GM06990 (cell line): ENCODE measurements around the gene TADA2B.

Experiments used
- DNase-seq: peaks from one replicate; pipeline ENCODE4 v3.0.0-alpha.2; 2011; ENCODE audit not compliant: insufficient read length; ENCODE audit errors: extremely low read depth
- H3K27me3 ChIP-seq: replicated peaks from 2 replicates; pipeline ENCODE4 v1.6.0; 2011; ENCODE audit warnings: low read length; ENCODE audit not compliant: control insufficient read depth, insufficient read depth
- H3K36me3 ChIP-seq: 2 replicates; pipeline ENCODE4 v1.5.1; 2011; ENCODE audit warnings: low read length; ENCODE audit not compliant: control insufficient read depth, insufficient read depth
- H3K4me3 ChIP-seq: replicated peaks from 2 replicates; pipeline ENCODE4 v1.5.1; 2011; ENCODE audit warnings: low read depth, mild to moderate bottlenecking, control low read depth, low read length
- CTCF ChIP-seq: IDR thresholded peaks from 2 replicates; pipeline ENCODE4 v1.5.1; 2011; ENCODE audit warnings: low read length, control low read depth, mild to moderate bottlenecking, inconsistent platforms; ENCODE audit not compliant: insufficient read depth, poor library complexity, severe bottlenecking

Gene TADA2B

GRCh38 chr4:7002336-7002735 is 40.8 kb upstream of the TADA2B start:
- no peak for TF ChIP-seq CTCF
- no peak overlapping the region for H3K4me3 ChIP-seq
- no peak for DNase-seq
- H3K27me3 ChIP-seq, result no peaks in the 10 kb centered on the region
- H3K36me3 ChIP-seq, result peaks cover 25% of the 10 kb centered on the region

- no peak for TF ChIP-seq CTCF
- no peak for DNase-seq
- H3K27me3 ChIP-seq, result no peaks in the 10 kb centered on the region
- H3K36me3 ChIP-seq, result peaks cover 29% of the 10 kb centered on the region
- H3K4me3 ChIP-seq, result no peak overlapping the region
Observed at GRCh38 chr4:7003176-7003878, 39.8 kb upstream of the TADA2B start.

GRCh38 chr4:7003879-7004240 is 39.3 kb upstream of the TADA2B start:
- Histone ChIP-seq H3K4me3 (no peak overlapping the region), H3K36me3 (peaks cover 29% of the 10 kb centered on the region), H3K27me3 (no peaks in the 10 kb centered on the region)
- no peak for TF ChIP-seq CTCF
- DNase-seq, result no peak

GRCh38 chr4:7004331-7004730 is 38.8 kb upstream of the TADA2B start:
- no peak for DNase-seq
- no peak overlapping the region for H3K4me3 ChIP-seq
- no peaks in the 10 kb centered on the region for H3K27me3 ChIP-seq
- no peak for TF ChIP-seq CTCF
- peaks cover 27% of the 10 kb centered on the region for H3K36me3 ChIP-seq

GRCh38 chr4:7005571-7005970 is 37.6 kb upstream of the TADA2B start:
- Histone ChIP-seq H3K36me3 (peaks cover 20% of the 10 kb centered on the region), H3K4me3 (no peak overlapping the region), H3K27me3 (no peaks in the 10 kb centered on the region)
- DNase-seq, result no peak
- no peak for TF ChIP-seq CTCF

- Histone ChIP-seq H3K27me3 (no peaks in the 10 kb centered on the region), H3K36me3 (peaks cover 19% of the 10 kb centered on the region), H3K4me3 (no peak overlapping the region)
- TF ChIP-seq CTCF, result no peak
- DNase-seq, result no peak
Observed at GRCh38 chr4:7006411-7006810, 36.8 kb upstream of the TADA2B start.
